Subcutaneous abdominal adipose tissue (tissue), 5 donors: ENCODE measurements around the gene ZDHHC19.

Experiments
- H3K27ac ChIP-seq: one replicate; pipeline ENCODE4 v1.7.0; 2013; ENCODE audit warnings: low read depth, mild to moderate bottlenecking, inconsistent platforms, low read length, moderate library complexity
- H3K27me3 ChIP-seq, 5 donors: one replicate each; pipeline ENCODE4 v1.7.0; 2013; ENCODE audit warnings: low read length in 5 of 5, inconsistent platforms in 1 of 5; ENCODE audit not compliant: control insufficient read depth in 5 of 5, insufficient read depth in 4 of 5
- H3K36me3 ChIP-seq, 5 donors: one replicate each; pipeline ENCODE4 v1.7.0; 2013; ENCODE audit warnings: low read length in 5 of 5; ENCODE audit not compliant: control insufficient read depth in 5 of 5, insufficient read depth in 5 of 5
- H3K4me1 ChIP-seq, 5 donors: one replicate each; pipeline ENCODE4 v1.7.0; 2013; ENCODE audit warnings: low read length in 5 of 5, mild to moderate bottlenecking in 3 of 5, moderate library complexity in 1 of 5; ENCODE audit not compliant: control insufficient read depth in 5 of 5, insufficient read depth in 5 of 5
- H3K4me3 ChIP-seq, 5 donors: one replicate each; pipeline ENCODE4 v1.7.0; 2013; ENCODE audit warnings: low read length in 5 of 5, low read depth in 1 of 5
- H3K9ac ChIP-seq, 5 donors: one replicate each; pipeline ENCODE4 v1.7.0; 2013; ENCODE audit warnings: low read length in 5 of 5, mild to moderate bottlenecking in 4 of 5, moderate library complexity in 3 of 5
- H3K9me3 ChIP-seq, 5 donors: one replicate each; pipeline ENCODE4 v1.7.0; 2013; ENCODE audit warnings: low read length in 5 of 5; ENCODE audit not compliant: control insufficient read depth in 5 of 5
- donor health status: healthy.
- donor health status: healthy.
- donor health status: healthy.
- donor health status: healthy.
- donor health status: healthy.

Gene ZDHHC19

DNA sequence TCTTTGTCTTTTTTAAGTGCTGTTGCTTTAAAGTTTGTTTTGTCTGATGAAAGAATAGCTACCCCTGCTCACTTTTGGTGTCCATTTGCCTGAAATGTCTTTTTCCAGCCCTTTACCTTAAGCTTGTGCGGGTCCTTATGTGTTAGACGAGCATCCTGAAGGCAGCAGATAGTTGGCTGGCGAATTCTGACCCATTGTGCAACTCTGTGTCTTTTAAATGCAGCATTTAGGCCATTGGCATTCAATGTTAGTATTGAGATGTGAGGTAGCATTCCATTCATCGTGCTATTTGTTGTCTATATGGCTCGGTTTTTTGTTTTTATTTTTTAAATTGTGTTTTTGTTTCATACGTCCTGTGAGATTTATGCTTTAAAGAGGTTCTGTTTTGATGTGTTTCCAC, 55.0 kb downstream of the ZDHHC19 start:
- Histone ChIP-seq H3K36me3 (no peaks in the 10 kb centered on the region), H3K4me3 (no peak overlapping the region), H3K9ac (no peak overlapping the region), H3K27ac (no peak overlapping the region), H3K27me3 (no peaks in the 10 kb centered on the region), H3K9me3 (no peaks in the 10 kb centered on the region), H3K4me1 (peaks cover 0 to 10% (median 4%) of the 10 kb centered on the region in 5 donors)

DNA sequence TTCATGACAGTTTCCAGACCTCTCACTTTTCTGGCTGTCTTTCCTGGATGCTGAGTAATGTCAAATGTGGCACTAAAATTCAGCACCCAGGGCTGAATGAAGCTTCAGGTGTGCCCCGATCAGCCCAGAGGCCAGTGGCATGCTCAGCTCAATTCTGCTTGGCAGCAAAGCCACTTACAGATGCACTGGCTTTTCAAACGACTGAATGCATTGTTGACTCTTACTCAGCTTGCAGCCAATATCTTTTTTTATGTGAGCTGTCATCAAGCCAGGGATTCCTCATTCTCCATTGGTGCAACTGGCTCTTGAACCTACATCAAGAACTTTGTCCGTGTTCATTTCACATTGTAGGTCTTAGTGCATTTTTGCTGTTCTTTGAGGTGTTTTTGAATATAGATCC, 60.7 kb downstream of the ZDHHC19 start:
- no peaks in the 10 kb centered on the region for H3K36me3 ChIP-seq
- peaks cover 0 to 4% (median 0%) of the 10 kb centered on the region in 5 donors for H3K9me3 ChIP-seq
- no peak overlapping the region for H3K27ac ChIP-seq
- no peak overlapping the region for H3K4me3 ChIP-seq
- no peak overlapping the region for H3K9ac ChIP-seq
- no peaks in the 10 kb centered on the region for H3K27me3 ChIP-seq
- H3K4me1 ChIP-seq: no peaks in the 10 kb centered on the region

DNA sequence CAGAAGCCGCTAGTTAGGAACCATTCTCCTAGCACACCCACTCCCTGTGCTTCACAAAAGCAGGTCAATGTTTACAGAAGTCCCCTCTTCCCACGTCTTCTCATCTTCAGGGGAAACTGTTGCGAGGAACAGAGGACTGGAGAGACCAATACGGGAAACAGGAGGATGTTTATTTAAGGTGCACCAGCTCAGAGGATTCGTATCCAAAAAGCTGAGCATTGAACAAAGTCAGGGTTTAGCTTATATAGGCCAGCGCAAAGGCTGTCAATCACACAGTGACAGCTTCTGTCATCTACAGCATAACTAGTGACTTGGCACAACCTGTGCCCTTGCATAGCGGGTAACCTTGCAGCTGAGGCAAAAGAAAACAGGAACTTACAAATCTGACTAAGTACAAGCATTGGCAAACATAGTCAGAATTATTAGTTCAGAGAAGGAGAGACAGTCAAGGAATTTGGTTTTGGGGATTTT, 61.3 kb downstream of the ZDHHC19 start:
- no peak overlapping the region for H3K9ac ChIP-seq
- H3K27ac ChIP-seq: no peak overlapping the region
- H3K4me1 ChIP-seq: no peaks in the 10 kb centered on the region
- peaks cover 0 to 4% (median 0%) of the 10 kb centered on the region in 5 donors for H3K9me3 ChIP-seq
- H3K4me3 ChIP-seq: no peak overlapping the region
- no peaks in the 10 kb centered on the region for H3K36me3 ChIP-seq
- H3K27me3 ChIP-seq: peaks cover 0 to under 1% (median 0%) of the 10 kb centered on the region in 5 donors

DNA sequence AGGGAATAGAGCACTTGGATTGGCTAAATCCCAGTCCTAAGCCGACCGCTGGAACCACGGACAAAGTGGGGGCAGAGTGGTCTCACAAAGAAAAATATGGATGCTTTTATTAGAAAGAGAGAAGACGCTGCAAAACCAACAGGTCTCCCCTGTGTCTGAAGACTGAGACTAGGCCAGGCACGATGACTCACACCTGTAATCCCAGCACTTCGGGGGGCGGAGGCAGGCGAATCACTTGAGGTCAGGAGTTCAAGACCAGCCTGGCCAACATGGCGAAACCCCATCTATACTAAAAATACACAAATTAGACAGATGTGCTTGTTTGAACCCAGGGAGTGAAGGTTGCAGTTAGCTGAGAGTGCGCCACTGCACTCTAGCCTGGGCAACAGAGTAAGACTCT, 61.8 kb downstream of the ZDHHC19 start:
- no peak overlapping the region for H3K27ac ChIP-seq

More for the DNA sequence above, 61.8 kb downstream of the ZDHHC19 start:
- no peak overlapping the region for H3K9ac ChIP-seq
- no peaks in the 10 kb centered on the region for H3K4me1 ChIP-seq
- H3K36me3 ChIP-seq: no peaks in the 10 kb centered on the region
- peaks cover 0 to 4% (median 0%) of the 10 kb centered on the region in 5 donors for H3K9me3 ChIP-seq
- H3K4me3 ChIP-seq: no peak overlapping the region
- H3K27me3 ChIP-seq: peaks cover 0 to 3% (median 0%) of the 10 kb centered on the region in 5 donors
